Common myeloid progenitor, CD34-positive (primary cell): ENCODE results near the gene GSTM5.
"Not testable (repeated sequence)": the region's sequence is repeated elsewhere in the genome, so short reads cannot be mapped to it uniquely, and the experiment has no call there.

Experiments
- CTCF ChIA-PET: fragments of 350-600 bp; sonication (Branson Sonifier 250); formaldehyde crosslinking; loops from one replicate; lab custom pipeline; 2021; ENCODE audit warnings: antibody characterized with exemption; lab: Charles Lee
- POLR2A ChIA-PET: fragments of 350-600 bp; sonication (Branson Sonifier 250); formaldehyde crosslinking; loops from one replicate; lab custom pipeline; 2021; ENCODE audit warnings: antibody characterized with exemption; lab: Charles Lee
- DNase-seq, 3 donors: peaks; one replicate each; pipeline versions ENCODE4 v3.0.0 to v3.0.0-alpha.2; 2013
- H3K27ac ChIP-seq, 2 experiments: 1 replicate in 1 of 2; 2 replicates in 1 of 2; pipeline ENCODE4 v1.7.0; 2013; ENCODE audit warnings: inconsistent platforms in 2 of 2, low read length in 2 of 2, mild to moderate bottlenecking in 2 of 2, low read depth in 1 of 2, moderate library complexity in 1 of 2; ENCODE audit not compliant: severe bottlenecking in 2 of 2, insufficient read depth in 1 of 2, poor library complexity in 1 of 2
- H3K27me3 ChIP-seq, 5 experiments: replicated peaks in 2 of 5; 1 replicate in 3 of 5; 2 replicates in 2 of 5; pipeline versions ENCODE4 v1.6.1 to v1.7.0; 2013; ENCODE audit warnings: low read length in 4 of 5, mild to moderate bottlenecking in 2 of 5, moderate library complexity in 2 of 5, inconsistent platforms in 1 of 5; ENCODE audit not compliant: insufficient read depth in 5 of 5, control insufficient read depth in 4 of 5
- H3K36me3 ChIP-seq, 4 experiments: 1 replicate in 2 of 4; 2 replicates in 2 of 4; pipeline versions ENCODE4 v1.6.1 to v1.7.0; 2013; ENCODE audit warnings: low read length in 3 of 4, control low read depth in 1 of 4, mild to moderate bottlenecking in 1 of 4; ENCODE audit not compliant: control insufficient read depth in 4 of 4, insufficient read depth in 4 of 4
- H3K4me1 ChIP-seq, 4 experiments: 1 replicate in 3 of 4; 2 replicates in 1 of 4; pipeline versions ENCODE4 v1.6.1 to v1.7.1; 2013; ENCODE audit warnings: low read length in 3 of 4, mild to moderate bottlenecking in 3 of 4, control low read depth in 1 of 4, inconsistent platforms in 1 of 4, moderate library complexity in 1 of 4; ENCODE audit not compliant: control insufficient read depth in 4 of 4, insufficient read depth in 4 of 4; ENCODE audit errors: control extremely low read depth in 1 of 4
- H3K4me3 ChIP-seq, 7 experiments: 1 replicate in 4 of 7; 2 replicates in 3 of 7; pipeline versions ENCODE4 v1.5.1 to v1.7.0; 2013; ENCODE audit warnings: mild to moderate bottlenecking in 7 of 7, low read length in 6 of 7, moderate library complexity in 6 of 7, inconsistent platforms in 2 of 7, low read depth in 2 of 7, control low read depth in 1 of 7; ENCODE audit not compliant: insufficient read depth in 4 of 7, control insufficient read depth in 1 of 7; ENCODE audit errors: extremely low read depth in 1 of 7
- H3K9me3 ChIP-seq, 5 experiments: 1 replicate in 4 of 5; 2 replicates in 1 of 5; pipeline versions ENCODE4 v1.6.1 to v1.7.1; 2013; ENCODE audit warnings: low read length in 4 of 5, mild to moderate bottlenecking in 2 of 5, inconsistent platforms in 1 of 5, low read depth in 1 of 5, moderate library complexity in 1 of 5; ENCODE audit not compliant: control insufficient read depth in 4 of 5, insufficient read depth in 2 of 5; ENCODE audit errors: control extremely low read depth in 1 of 5
- WGBS: methylation state at CpG from one replicate; pipeline ENCODE4 v1.1.5; 2013; ENCODE audit not compliant: insufficient coverage; 5-methylcytosine and 5-hydroxymethylcytosine counted together

GSTM5 gene

GRCh38 chr1:109764561-109765482, 52.8 kb downstream of the GSTM5 start:
- POLR2A ChIA-PET: no interaction called here

GRCh38 chr1:109765483-109765815, 53.4 kb downstream of the GSTM5 start:
- Histone ChIP-seq H3K4me1 (peaks cover 5 to 33% (median 16%) of the 10 kb centered on the region in 4 experiments), H3K27me3 (no peaks in the 10 kb centered on the region), H3K36me3 (no peaks in the 10 kb centered on the region), H3K4me3 (no peak overlapping the region), H3K27ac (no peak overlapping the region), H3K9me3 (no peaks in the 10 kb centered on the region)
- ChIA-PET POLR2A (no interaction called here), CTCF (interaction anchor here (1.3 to 2.9 kb wide), 3 partner anchors 9 to 219 kb away, joined by 4 to 17 read pairs (median 5); partner anchors contain the start of gene AHCYL1)
- WGBS: 63% methylated on average over 4 of the region's 4 CpGs
- DNase-seq: no peak

More at GRCh38 chr1:109764561-109765482, 52.8 kb downstream of the GSTM5 start:
- Histone ChIP-seq H3K4me1 (peaks cover 5 to 33% (median 16%) of the 10 kb centered on the region in 4 experiments), H3K36me3 (no peaks in the 10 kb centered on the region), H3K9me3 (no peaks in the 10 kb centered on the region), H3K4me3 (no peak overlapping the region), H3K27me3 (no peaks in the 10 kb centered on the region), H3K27ac (no peak overlapping the region)
- no peak for DNase-seq
- 97% methylated on average over 11 of the region's 13 CpGs for WGBS
- CTCF ChIA-PET: interaction anchor here (1.3 to 2.9 kb wide), 4 partner anchors 9 to 220 kb away, joined by 4 to 17 read pairs (median 4); partner anchors contain the start of gene AHCYL1

GRCh38 chr1:109765896-109766615, 54.0 kb downstream of the GSTM5 start:
- POLR2A ChIA-PET: no interaction called here
- Histone ChIP-seq H3K4me3 (no peak overlapping the region), H3K4me1 (peaks cover 5 to 33% (median 16%) of the 10 kb centered on the region in 4 experiments), H3K27me3 (no peaks in the 10 kb centered on the region), H3K36me3 (no peaks in the 10 kb centered on the region), H3K9me3 (no peaks in the 10 kb centered on the region), H3K27ac (no peak overlapping the region)
- DNase-seq: no peak
- 91% methylated on average over 13 of the region's 13 CpGs for WGBS
- CTCF ChIA-PET: interaction anchor here (1.3 to 2.9 kb wide), 3 partner anchors 8 to 218 kb away, joined by 4 to 17 read pairs (median 5); partner anchors contain the start of gene AHCYL1

GRCh38 chr1:109766991-109767636, 55.1 kb downstream of the GSTM5 start:
- H3K27me3 ChIP-seq, POLR2A ChIA-PET, H3K27ac ChIP-seq, CTCF ChIA-PET, H3K36me3 ChIP-seq, H3K4me3 ChIP-seq, H3K9me3 ChIP-seq: not testable (repeated sequence)
- DNase-seq: peak in 2 of 3 donors; percentile 25 to 45
- H3K4me1 ChIP-seq: peaks cover 5 to 33% (median 16%) of the 10 kb centered on the region in 4 experiments
- 60% methylated on average over 11 of the region's 17 CpGs for WGBS
